ENCODE results near the gene RIOK3.

DNA sequence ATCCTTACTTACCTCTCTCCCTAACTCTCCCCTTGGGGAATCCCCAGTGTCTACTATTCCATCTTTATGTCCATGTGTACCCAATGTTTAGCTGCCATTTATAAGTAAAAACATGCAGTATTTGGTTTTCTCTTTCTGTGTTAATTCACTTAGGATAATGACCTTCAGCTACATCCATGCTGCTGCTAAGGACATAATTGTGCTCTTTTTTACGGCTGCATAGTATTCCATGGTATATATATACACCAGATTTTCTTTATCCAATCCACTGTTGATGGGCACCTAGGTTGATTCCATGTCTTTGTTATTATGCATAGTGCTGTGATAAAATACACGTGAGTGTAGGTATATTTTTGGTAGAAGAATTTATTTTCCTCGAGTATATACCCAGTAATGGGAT lies 24.3 kb upstream of the RIOK3 start:
- TF ChIP-seq GABPA (IDR thresholded peaks at IDR 0.05; ENCODE audit: low read depth) = no peak
- no peak for TF ChIP-seq PRDM15 (CRISPR knock-in tag; IDR thresholded peaks at IDR 0.05)
- no peak for TF ChIP-seq CBX5 (IDR thresholded peaks at IDR 0.05; ENCODE audit: low read depth)
- no peak for TF ChIP-seq KDM1A (IDR thresholded peaks at IDR 0.05; ENCODE audit: borderline replicate concordance)
- TF ChIP-seq, protein P1, sequence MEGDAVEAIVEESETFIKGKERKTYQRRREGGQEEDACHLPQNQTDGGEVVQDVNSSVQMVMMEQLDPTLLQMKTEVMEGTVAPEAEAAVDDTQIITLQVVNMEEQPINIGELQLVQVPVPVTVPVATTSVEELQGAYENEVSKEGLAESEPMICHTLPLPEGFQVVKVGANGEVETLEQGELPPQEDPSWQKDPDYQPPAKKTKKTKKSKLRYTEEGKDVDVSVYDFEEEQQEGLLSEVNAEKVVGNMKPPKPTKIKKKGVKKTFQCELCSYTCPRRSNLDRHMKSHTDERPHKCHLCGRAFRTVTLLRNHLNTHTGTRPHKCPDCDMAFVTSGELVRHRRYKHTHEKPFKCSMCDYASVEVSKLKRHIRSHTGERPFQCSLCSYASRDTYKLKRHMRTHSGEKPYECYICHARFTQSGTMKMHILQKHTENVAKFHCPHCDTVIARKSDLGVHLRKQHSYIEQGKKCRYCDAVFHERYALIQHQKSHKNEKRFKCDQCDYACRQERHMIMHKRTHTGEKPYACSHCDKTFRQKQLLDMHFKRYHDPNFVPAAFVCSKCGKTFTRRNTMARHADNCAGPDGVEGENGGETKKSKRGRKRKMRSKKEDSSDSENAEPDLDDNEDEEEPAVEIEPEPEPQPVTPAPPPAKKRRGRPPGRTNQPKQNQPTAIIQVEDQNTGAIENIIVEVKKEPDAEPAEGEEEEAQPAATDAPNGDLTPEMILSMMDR (IDR thresholded peaks at IDR 0.05 in 2 of 3, conservative IDR thresholded peaks at IDR 0.05 in 1 of 3; ENCODE audit: control insufficient read depth in 2 of 3, extremely low read depth in 1 of 3, insufficient read depth in 1 of 3, low read depth in 3 of 3, low read length in 3 of 3) = no peak
- no peak for TF ChIP-seq SMAD1 (IDR thresholded peaks at IDR 0.05; ENCODE audit: low read depth, partially characterized antibody)
- TF ChIP-seq RAD21 (IDR thresholded peaks at IDR 0.05; ENCODE audit: insufficient read depth, low read depth, low read length) = no peak
- no peak for TF ChIP-seq NFYA (IDR thresholded peaks at IDR 0.05; ENCODE audit: borderline replicate concordance, low read depth, low read length)
- TF ChIP-seq ESRRA (IDR thresholded peaks at IDR 0.05; ENCODE audit: low read length) = no peak
- no peak for TF ChIP-seq BHLHE40 (IDR thresholded peaks at IDR 0.05; ENCODE audit: borderline replicate concordance in 1 of 2, low read depth in 2 of 2, low read length in 1 of 2)

All from GM12878 (cell line).